Neuron (in vitro differentiated cells): ENCODE data around the gene DAW1.

ENCODE experiments used
- H2AFZ ChIP-seq: one replicate; pipeline ENCODE4 v1.6.1; 2013; ENCODE audit warnings: low read depth, mild to moderate bottlenecking, inconsistent platforms, low read length, moderate library complexity
- H3K27me3 ChIP-seq: one replicate; pipeline ENCODE4 v1.6.1; 2013; ENCODE audit warnings: low read length; ENCODE audit not compliant: insufficient read depth
- H3K36me3 ChIP-seq: one replicate; pipeline ENCODE4 v1.6.1; 2013; ENCODE audit warnings: low read length; ENCODE audit not compliant: insufficient read depth
- H3K4me1 ChIP-seq: one replicate; pipeline ENCODE4 v1.6.1; 2013; ENCODE audit warnings: low read length; ENCODE audit not compliant: insufficient read depth
- H3K4me3 ChIP-seq: 2 replicates; pipeline ENCODE4 v1.5.1; 2013; ENCODE audit warnings: mild to moderate bottlenecking, low read length, moderate library complexity
- H3K9me3 ChIP-seq: one replicate; pipeline ENCODE4 v1.6.1; 2013; ENCODE audit warnings: low read length

The DAW1 gene

GRCh38 chr2:227867386-227867785, 4.0 kb upstream of the DAW1 start:
- Histone ChIP-seq H3K4me3 (no peak overlapping the region), H2AFZ (no peak overlapping the region), H3K4me1 (no peaks in the 10 kb centered on the region), H3K9me3 (no peaks in the 10 kb centered on the region), H3K36me3 (no peaks in the 10 kb centered on the region), H3K27me3 (no peaks in the 10 kb centered on the region)

GRCh38 chr2:227870710-227871374, 589 bp upstream of the DAW1 start:
- no peak overlapping the region for H2AFZ ChIP-seq
- no peaks in the 10 kb centered on the region for H3K36me3 ChIP-seq
- no peaks in the 10 kb centered on the region for H3K27me3 ChIP-seq
- no peaks in the 10 kb centered on the region for H3K9me3 ChIP-seq
- H3K4me3 ChIP-seq, result no peak overlapping the region
- no peaks in the 10 kb centered on the region for H3K4me1 ChIP-seq

GRCh38 chr2:227872676-227873075, 1.2 kb downstream of the DAW1 start:
- no peaks in the 10 kb centered on the region for H3K4me1 ChIP-seq
- H3K9me3 ChIP-seq, result no peaks in the 10 kb centered on the region
- H3K4me3 ChIP-seq, result no peak overlapping the region
- H3K36me3 ChIP-seq, result no peaks in the 10 kb centered on the region
- H2AFZ ChIP-seq, result no peak overlapping the region
- H3K27me3 ChIP-seq, result no peaks in the 10 kb centered on the region

- no peaks in the 10 kb centered on the region for H3K36me3 ChIP-seq
- no peak overlapping the region for H2AFZ ChIP-seq
- H3K4me3 ChIP-seq, result no peak overlapping the region
- no peaks in the 10 kb centered on the region for H3K9me3 ChIP-seq
- no peaks in the 10 kb centered on the region for H3K27me3 ChIP-seq
- H3K4me1 ChIP-seq, result no peaks in the 10 kb centered on the region
Observed at GRCh38 chr2:227876300-227876801, 4.9 kb downstream of the DAW1 start.

GRCh38 chr2:227877421-227878310, 6.2 kb downstream of the DAW1 start:
- Histone ChIP-seq H3K27me3 (no peaks in the 10 kb centered on the region), H3K9me3 (no peaks in the 10 kb centered on the region), H3K4me3 (no peak overlapping the region), H3K36me3 (no peaks in the 10 kb centered on the region), H2AFZ (no peak overlapping the region), H3K4me1 (no peaks in the 10 kb centered on the region)

GRCh38 chr2:227880460-227880859, 9.0 kb downstream of the DAW1 start:
- Histone ChIP-seq H3K4me3 (no peak overlapping the region), H3K4me1 (no peaks in the 10 kb centered on the region), H3K36me3 (no peaks in the 10 kb centered on the region), H3K27me3 (no peaks in the 10 kb centered on the region), H3K9me3 (no peaks in the 10 kb centered on the region), H2AFZ (no peak overlapping the region)

GRCh38 chr2:227881866-227882517, 10.6 kb downstream of the DAW1 start:
- H2AFZ ChIP-seq, result no peak overlapping the region
- H3K4me1 ChIP-seq, result no peaks in the 10 kb centered on the region
- no peaks in the 10 kb centered on the region for H3K9me3 ChIP-seq
- H3K27me3 ChIP-seq, result no peaks in the 10 kb centered on the region
- no peaks in the 10 kb centered on the region for H3K36me3 ChIP-seq
- H3K4me3 ChIP-seq, result no peak overlapping the region

- Histone ChIP-seq H3K4me3 (no peak overlapping the region), H3K27me3 (no peaks in the 10 kb centered on the region), H3K4me1 (no peaks in the 10 kb centered on the region), H3K36me3 (no peaks in the 10 kb centered on the region), H2AFZ (no peak overlapping the region), H3K9me3 (no peaks in the 10 kb centered on the region)
Observed at GRCh38 chr2:227884511-227884947, 13.1 kb downstream of the DAW1 start.

- Histone ChIP-seq H3K4me1 (no peaks in the 10 kb centered on the region), H2AFZ (no peak overlapping the region), H3K4me3 (no peak overlapping the region), H3K36me3 (no peaks in the 10 kb centered on the region), H3K27me3 (no peaks in the 10 kb centered on the region), H3K9me3 (no peaks in the 10 kb centered on the region)
Observed at GRCh38 chr2:227886149-227886548, 14.7 kb downstream of the DAW1 start.

- Histone ChIP-seq H3K4me1 (no peaks in the 10 kb centered on the region), H3K36me3 (no peaks in the 10 kb centered on the region), H3K4me3 (no peak overlapping the region), H3K9me3 (no peaks in the 10 kb centered on the region), H2AFZ (no peak overlapping the region), H3K27me3 (no peaks in the 10 kb centered on the region)
Observed at GRCh38 chr2:227888289-227888688, 16.9 kb downstream of the DAW1 start.

GRCh38 chr2:227889336-227889735, 17.9 kb downstream of the DAW1 start:
- H3K4me3 ChIP-seq, result no peak overlapping the region
- no peak overlapping the region for H2AFZ ChIP-seq
- no peaks in the 10 kb centered on the region for H3K4me1 ChIP-seq
- no peaks in the 10 kb centered on the region for H3K27me3 ChIP-seq
- H3K9me3 ChIP-seq, result no peaks in the 10 kb centered on the region
- no peaks in the 10 kb centered on the region for H3K36me3 ChIP-seq

GRCh38 chr2:227890495-227891079, 19.2 kb downstream of the DAW1 start:
- Histone ChIP-seq H3K36me3 (no peaks in the 10 kb centered on the region), H3K4me1 (no peaks in the 10 kb centered on the region), H3K9me3 (no peaks in the 10 kb centered on the region), H2AFZ (no peak overlapping the region), H3K4me3 (no peak overlapping the region), H3K27me3 (no peaks in the 10 kb centered on the region)

- H2AFZ ChIP-seq, result no peak overlapping the region
- no peak overlapping the region for H3K4me3 ChIP-seq
- no peaks in the 10 kb centered on the region for H3K36me3 ChIP-seq
- H3K4me1 ChIP-seq, result no peaks in the 10 kb centered on the region
- H3K27me3 ChIP-seq, result no peaks in the 10 kb centered on the region
- H3K9me3 ChIP-seq, result no peaks in the 10 kb centered on the region
Observed at GRCh38 chr2:227891673-227892072, 20.2 kb downstream of the DAW1 start.
